Measurements from ENCODE around the gene RPL5. TPM values are rescaled to one million over a fixed set of nuclear protein-coding genes. Genes with fewer than 3 reads are reported as not detected.

RPL5 gene
- total RNA-seq, 1 donor from 2014 or later, result 601 TPM

- no peak for DNase-seq (ENCODE audit: missing footprints)
- intact Hi-C loops (cut with DNase I), result no loop called here
- ATAC-seq, result no peak
Observed at GRCh38 chr1:92879316-92879968, 47.6 kb downstream of the RPL5 start.

GRCh38 chr1:92881391-92881790 is 49.6 kb downstream of the RPL5 start:
- intact Hi-C loops (cut with DNase I), result no loop called here
- no peak for ATAC-seq
- no peak for DNase-seq (ENCODE audit: missing footprints)

- ATAC-seq, result peak; percentile 37
- intact Hi-C loops (cut with DNase I), result no loop called here
Observed at GRCh38 chr1:92882819-92883218, 51.0 kb downstream of the RPL5 start.

GRCh38 chr1:92883297-92883696 is 51.5 kb downstream of the RPL5 start:
- intact Hi-C loops (cut with DNase I), result no loop called here
- DNase-seq (ENCODE audit: missing footprints), result no peak
- no peak for ATAC-seq

More at GRCh38 chr1:92882819-92883218, 51.0 kb downstream of the RPL5 start:
- no peak for DNase-seq (ENCODE audit: missing footprints)

DNA sequence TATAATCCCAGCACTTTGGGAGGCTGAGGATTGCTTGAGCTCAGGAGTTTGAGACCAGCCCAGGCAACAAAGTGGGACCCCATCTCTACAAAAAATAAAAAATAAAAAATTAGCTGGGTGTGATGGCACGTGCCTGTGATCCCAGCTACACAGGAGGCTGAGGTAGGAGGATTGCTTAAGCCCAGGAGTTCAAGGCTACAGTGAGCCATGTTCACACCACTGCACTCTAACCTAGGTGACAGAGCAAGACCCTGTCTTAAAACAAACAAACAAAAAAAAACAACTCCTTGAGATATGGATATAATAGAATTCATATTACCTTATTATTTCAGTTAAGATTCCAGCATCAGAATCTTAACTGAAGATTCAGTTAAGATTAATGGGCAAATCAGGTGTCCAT is 52.4 kb downstream of the RPL5 start:
- DNase-seq (ENCODE audit: missing footprints), result no peak
- intact Hi-C loops (cut with DNase I), result no loop called here
- no peak for ATAC-seq

DNA sequence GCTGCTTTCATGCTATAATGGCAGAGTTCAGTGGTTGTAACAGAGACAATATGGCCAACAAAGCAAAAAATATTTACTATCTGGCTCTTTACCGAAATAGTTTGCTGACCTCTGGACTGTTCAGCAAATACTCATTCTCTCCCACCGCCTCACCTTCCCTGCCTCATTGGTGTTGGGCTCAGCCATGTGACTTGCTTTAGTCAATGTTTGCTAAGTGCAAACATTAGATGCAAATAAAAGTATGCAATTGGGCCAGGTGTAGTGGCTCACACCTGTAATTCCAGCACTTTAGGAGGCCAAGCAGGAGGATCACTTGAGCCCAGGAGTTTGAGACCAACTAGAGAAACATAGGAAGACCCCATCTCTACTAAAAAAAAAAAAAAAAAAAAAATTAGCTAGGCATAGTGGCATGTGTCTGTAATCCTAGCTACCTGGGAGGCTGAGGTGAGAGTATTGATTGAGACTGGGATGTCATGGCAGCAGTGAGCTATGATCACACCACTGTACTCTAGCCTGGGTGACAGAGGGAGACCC is 55.1 kb downstream of the RPL5 start:
- intact Hi-C loops (cut with DNase I), result no loop called here
- ATAC-seq (no peak), DNase-seq (ENCODE audit: missing footprints) (no peak)

DNA sequence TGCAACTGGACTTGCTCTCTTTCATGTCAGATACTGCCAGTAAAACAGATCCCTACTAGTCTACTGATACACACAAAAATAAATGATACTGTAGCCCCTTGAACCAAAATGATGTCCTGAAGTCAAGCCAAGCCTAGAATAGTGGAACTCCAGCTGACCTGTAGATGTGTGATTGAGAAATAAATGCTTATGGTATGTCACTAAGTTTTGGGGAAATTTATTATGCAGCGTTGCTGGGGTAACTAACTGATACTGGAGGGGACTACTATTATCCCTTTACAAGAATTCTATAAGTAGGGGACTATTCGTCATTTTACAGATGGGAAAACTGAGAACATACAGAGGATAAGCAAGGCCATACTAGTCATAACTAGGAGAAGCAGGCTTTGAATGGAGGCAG is 55.6 kb downstream of the RPL5 start:
- ATAC-seq (no peak), DNase-seq (ENCODE audit: missing footprints) (no peak)
- intact Hi-C loops (cut with DNase I), result no loop called here

Other genes with a start within 250 kb of the RPL5 start
- 20.0 TPM for gene EVI5, start 46.9 kb upstream of the RPL5 start, total RNA-seq
- 6.7 TPM for gene DIPK1A, start 129.4 kb downstream of the RPL5 start, total RNA-seq
- 7.1 TPM for gene MTF2, start 247.2 kb downstream of the RPL5 start, total RNA-seq

All from Right ventricle myocardium inferior (tissue), 1 donor.